Liver (tissue), 9 donors: Measurements from ENCODE around the gene RBM20. TPM values are rescaled to one million over a fixed set of nuclear protein-coding genes. Genes with fewer than 3 reads are reported as not detected.

ENCODE experiments used
- DNase-seq: peaks from one replicate; pipeline ENCODE4 v3.0.0-alpha.2; 2017; ENCODE audit warnings: low spot score
- H3K27ac ChIP-seq, 2 donors: one replicate each; pipeline ENCODE4 v1.7.0; 2013; ENCODE audit warnings: inconsistent platforms in 2 of 2, low read length in 2 of 2, control low read depth in 1 of 2, low read depth in 1 of 2, mild to moderate bottlenecking in 1 of 2
- H3K27me3 ChIP-seq, 4 donors: one replicate each; pipeline versions ENCODE4 v1.6.1 to v1.7.0; 2013; ENCODE audit warnings: low read length in 3 of 4, inconsistent platforms in 1 of 4, mild to moderate bottlenecking in 1 of 4, moderate library complexity in 1 of 4; ENCODE audit not compliant: control insufficient read depth in 4 of 4, insufficient read depth in 4 of 4
- H3K36me3 ChIP-seq, 4 donors: one replicate each; pipeline versions ENCODE4 v1.6.1 to v1.7.0; 2013; ENCODE audit warnings: low read length in 3 of 4, mild to moderate bottlenecking in 3 of 4, low read depth in 1 of 4, moderate library complexity in 1 of 4; ENCODE audit not compliant: control insufficient read depth in 4 of 4, insufficient read depth in 3 of 4
- H3K4me1 ChIP-seq, 4 donors: one replicate each; pipeline versions ENCODE4 v1.6.1 to v1.7.0; 2013; ENCODE audit warnings: low read length in 3 of 4, mild to moderate bottlenecking in 3 of 4, moderate library complexity in 1 of 4; ENCODE audit not compliant: control insufficient read depth in 4 of 4, insufficient read depth in 4 of 4
- H3K4me3 ChIP-seq, 3 donors: one replicate each; pipeline versions ENCODE4 v1.6.1 to v1.7.0; 2013; ENCODE audit warnings: low read length in 3 of 3, control low read depth in 1 of 3, low read depth in 1 of 3, mild to moderate bottlenecking in 1 of 3
- H3K9ac ChIP-seq, 2 donors: one replicate each; pipeline ENCODE4 v1.7.0; 2013; ENCODE audit warnings: low read length in 2 of 2, mild to moderate bottlenecking in 2 of 2, moderate library complexity in 2 of 2, control low read depth in 1 of 2, low read depth in 1 of 2
- H3K9me3 ChIP-seq, 4 donors: one replicate each; pipeline versions ENCODE4 v1.6.1 to v1.7.0; 2013; ENCODE audit warnings: low read length in 3 of 4; ENCODE audit not compliant: control insufficient read depth in 4 of 4
- ATF3 ChIP-seq: IDR thresholded peaks from 2 replicates; pipeline ENCODE4 v1.6.1; 2016; ENCODE audit warnings: antibody characterized with exemption
- CTCF ChIP-seq: fragments of 150-350 bp; IDR thresholded peaks from 2 replicates; pipeline ENCODE4 v1.5.1; 2017; ENCODE audit warnings: improper control_type of control experiment, low read depth, low read length; ENCODE audit not compliant: missing input control
- EGR1 ChIP-seq, 2 donors: IDR thresholded peaks; 2 replicates each; pipeline ENCODE4 v1.6.1; 2016 to 2018; ENCODE audit warnings: antibody characterized with exemption in 2 of 2, low read depth in 2 of 2
- FOXA1 ChIP-seq: IDR thresholded peaks from 2 replicates; pipeline ENCODE4 v1.6.1; 2016; ENCODE audit warnings: antibody characterized with exemption
- FOXA2 ChIP-seq: IDR thresholded peaks from 2 replicates; pipeline ENCODE4 v1.6.1; 2016; ENCODE audit warnings: antibody characterized with exemption
- GABPA ChIP-seq, 2 donors: IDR thresholded peaks in 1 of 2; conservative IDR thresholded peaks in 1 of 2; 2 replicates each; pipeline ENCODE4 v1.6.1; 2016; ENCODE audit warnings: antibody characterized with exemption in 2 of 2, mild to moderate bottlenecking in 1 of 2, moderate library complexity in 1 of 2
- HNF4A ChIP-seq, 2 donors: conservative IDR thresholded peaks; 2 replicates each; pipeline ENCODE4 v1.6.1; 2016; ENCODE audit warnings: antibody characterized with exemption in 2 of 2, mild to moderate bottlenecking in 2 of 2
- HNF4G ChIP-seq: IDR thresholded peaks from 2 replicates; pipeline ENCODE4 v1.6.1; 2016; ENCODE audit warnings: antibody characterized with exemption
- JUND ChIP-seq, 2 donors: IDR thresholded peaks; 2 replicates each; pipeline ENCODE4 v1.6.1; 2016; ENCODE audit warnings: antibody characterized with exemption in 2 of 2
- MAX ChIP-seq: IDR thresholded peaks from 2 replicates; pipeline ENCODE4 v1.6.1; 2016; ENCODE audit warnings: antibody characterized with exemption
- RAD21 ChIP-seq, 2 donors: IDR thresholded peaks; 2 replicates each; pipeline ENCODE4 v1.6.1; 2016; ENCODE audit warnings: antibody characterized with exemption in 2 of 2, mild to moderate bottlenecking in 2 of 2
- RXRA ChIP-seq, 2 donors: IDR thresholded peaks; 2 replicates each; pipeline ENCODE4 v1.6.1; 2017 to 2018; ENCODE audit warnings: antibody characterized with exemption in 2 of 2, mild to moderate bottlenecking in 1 of 2
- TAF1 ChIP-seq: conservative IDR thresholded peaks from 2 replicates; pipeline ENCODE4 v1.6.1; 2016; ENCODE audit warnings: antibody characterized with exemption, mild to moderate bottlenecking
- YY1 ChIP-seq: IDR thresholded peaks from 2 replicates; pipeline ENCODE4 v1.6.1; 2016; ENCODE audit warnings: antibody characterized with exemption, mild to moderate bottlenecking
- ZBTB33 ChIP-seq: IDR thresholded peaks from 2 replicates; pipeline ENCODE4 v1.6.1; 2016; ENCODE audit warnings: antibody characterized with exemption
- WGBS: extraction: QIAGEN DNeasy Blood & Tissue Kit; methylation state at CpG from one replicate; pipeline ENCODE4 v1.1.7; 2013; 5-methylcytosine and 5-hydroxymethylcytosine counted together
- polyA plus RNA-seq, 2 donors: library from polyadenylated mRNA; stranded (reverse) in 1 of 2; unstranded in 1 of 2; fragments of 200-250 nt in 1 of 2; fragments of >200 nt in 1 of 2; fragmentation: Nextera tagmentation in 1 of 2; extraction: Ambion mirVana in 1 of 2; gene quantifications; one replicate each; pipeline versions ENCODE4 v1.2.1 to v1.2.3, GENCODE V29; 2013 to 2015
- total RNA-seq, 2 donors: library from RNA; depleted of rRNA; stranded (reverse); fragments of >200 nt; gene quantifications; one replicate each; pipeline ENCODE4 v1.2.3, GENCODE V29; 2014
- donor health status: healthy.
- donor health status: healthy.
- donor health status: healthy.
- donor health status: healthy.
- donor health status: healthy.

Gene RBM20
- total and polyA plus RNA-seq, 4 donors, result 0.03 to 0.08 (median 0.05) TPM; not detected in 1

- TF ChIP-seq GABPA (IDR thresholded peaks at IDR 0.05 in 1 of 2, conservative IDR thresholded peaks at IDR 0.05 in 1 of 2), result no peak
Observed at GRCh38 chr10:110613341-110613995, 30.7 kb upstream of the RBM20 start (continued).

GRCh38 chr10:110613996-110614495 lies 30.1 kb upstream of the RBM20 start:
- no peak overlapping the region for H3K27ac ChIP-seq
- no peaks in the 10 kb centered on the region for H3K9me3 ChIP-seq
- H3K9ac ChIP-seq, result no peak overlapping the region
- H3K4me1 ChIP-seq, result no peaks in the 10 kb centered on the region
- H3K36me3 ChIP-seq, result no peaks in the 10 kb centered on the region
- no peak for TF ChIP-seq RAD21 (IDR thresholded peaks at IDR 0.05)
- no peak for TF ChIP-seq ZBTB33
- TF ChIP-seq JUND (IDR thresholded peaks at IDR 0.05), result no peak
- TF ChIP-seq HNF4G, result no peak
- no peak for TF ChIP-seq RXRA (IDR thresholded peaks at IDR 0.05)
- TF ChIP-seq TAF1, result no peak
- TF ChIP-seq FOXA2, result no peak
- no peak for TF ChIP-seq CTCF
- TF ChIP-seq HNF4A (conservative IDR thresholded peaks at IDR 0.05), result no peak
- no peak for TF ChIP-seq ATF3
- TF ChIP-seq EGR1 (IDR thresholded peaks at IDR 0.05; ENCODE audit: low read depth in 2 of 2), result no peak
- no peak for TF ChIP-seq FOXA1
- TF ChIP-seq GABPA (IDR thresholded peaks at IDR 0.05 in 1 of 2, conservative IDR thresholded peaks at IDR 0.05 in 1 of 2), result no peak
- TF ChIP-seq MAX, result no peak
- no peak for TF ChIP-seq YY1
- no peak for DNase-seq
- H3K4me3 ChIP-seq, result no peak overlapping the region
- H3K27me3 ChIP-seq, result no peaks in the 10 kb centered on the region
- 87% methylated on average over 9 of the region's 9 CpGs for WGBS

GRCh38 chr10:110615057-110615747 lies 28.9 kb upstream of the RBM20 start:
- H3K9ac ChIP-seq, result no peak overlapping the region
- no peak for TF ChIP-seq RAD21 (IDR thresholded peaks at IDR 0.05)
- WGBS, result 83% methylated on average over 2 of the region's 2 CpGs
- no peaks in the 10 kb centered on the region for H3K4me1 ChIP-seq
- H3K9me3 ChIP-seq, result no peaks in the 10 kb centered on the region
- H3K27ac ChIP-seq, result no peak overlapping the region
- no peak overlapping the region for H3K4me3 ChIP-seq
- no peaks in the 10 kb centered on the region for H3K27me3 ChIP-seq
- no peak for DNase-seq
- H3K36me3 ChIP-seq, result no peaks in the 10 kb centered on the region
